ENCODE measurements around the gene TSHZ2. TPM values are rescaled to one million over a fixed set of nuclear protein-coding genes. Genes with fewer than 3 reads are reported as not detected.

Gene TSHZ2
- total and polyA plus RNA-seq, 2 experiments from 2014 or later = 10.4 to 32.0 TPM

GRCh38 chr20:53301869-53302268, 329.7 kb downstream of the TSHZ2 start:
- H3K9me3 ChIP-seq (ENCODE audit: low read depth) = no peaks in the 10 kb centered on the region
- H3K4me3 ChIP-seq = no peak overlapping the region
- no peaks in the 10 kb centered on the region for H3K36me3 ChIP-seq
- TF ChIP-seq, protein P1, sequence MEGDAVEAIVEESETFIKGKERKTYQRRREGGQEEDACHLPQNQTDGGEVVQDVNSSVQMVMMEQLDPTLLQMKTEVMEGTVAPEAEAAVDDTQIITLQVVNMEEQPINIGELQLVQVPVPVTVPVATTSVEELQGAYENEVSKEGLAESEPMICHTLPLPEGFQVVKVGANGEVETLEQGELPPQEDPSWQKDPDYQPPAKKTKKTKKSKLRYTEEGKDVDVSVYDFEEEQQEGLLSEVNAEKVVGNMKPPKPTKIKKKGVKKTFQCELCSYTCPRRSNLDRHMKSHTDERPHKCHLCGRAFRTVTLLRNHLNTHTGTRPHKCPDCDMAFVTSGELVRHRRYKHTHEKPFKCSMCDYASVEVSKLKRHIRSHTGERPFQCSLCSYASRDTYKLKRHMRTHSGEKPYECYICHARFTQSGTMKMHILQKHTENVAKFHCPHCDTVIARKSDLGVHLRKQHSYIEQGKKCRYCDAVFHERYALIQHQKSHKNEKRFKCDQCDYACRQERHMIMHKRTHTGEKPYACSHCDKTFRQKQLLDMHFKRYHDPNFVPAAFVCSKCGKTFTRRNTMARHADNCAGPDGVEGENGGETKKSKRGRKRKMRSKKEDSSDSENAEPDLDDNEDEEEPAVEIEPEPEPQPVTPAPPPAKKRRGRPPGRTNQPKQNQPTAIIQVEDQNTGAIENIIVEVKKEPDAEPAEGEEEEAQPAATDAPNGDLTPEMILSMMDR (IDR thresholded peaks at IDR 0.05; ENCODE audit: low read depth, low read length) = no peak
- H3K27me3 ChIP-seq = no peaks in the 10 kb centered on the region
- DNase-seq (ENCODE audit: low read depth in 1 of 2, low spot score in 1 of 2) = no peak
- no peak overlapping the region for H3K27ac ChIP-seq
- peaks cover 17% of the 10 kb centered on the region for H3K4me1 ChIP-seq (ENCODE audit: low read depth)

DNA sequence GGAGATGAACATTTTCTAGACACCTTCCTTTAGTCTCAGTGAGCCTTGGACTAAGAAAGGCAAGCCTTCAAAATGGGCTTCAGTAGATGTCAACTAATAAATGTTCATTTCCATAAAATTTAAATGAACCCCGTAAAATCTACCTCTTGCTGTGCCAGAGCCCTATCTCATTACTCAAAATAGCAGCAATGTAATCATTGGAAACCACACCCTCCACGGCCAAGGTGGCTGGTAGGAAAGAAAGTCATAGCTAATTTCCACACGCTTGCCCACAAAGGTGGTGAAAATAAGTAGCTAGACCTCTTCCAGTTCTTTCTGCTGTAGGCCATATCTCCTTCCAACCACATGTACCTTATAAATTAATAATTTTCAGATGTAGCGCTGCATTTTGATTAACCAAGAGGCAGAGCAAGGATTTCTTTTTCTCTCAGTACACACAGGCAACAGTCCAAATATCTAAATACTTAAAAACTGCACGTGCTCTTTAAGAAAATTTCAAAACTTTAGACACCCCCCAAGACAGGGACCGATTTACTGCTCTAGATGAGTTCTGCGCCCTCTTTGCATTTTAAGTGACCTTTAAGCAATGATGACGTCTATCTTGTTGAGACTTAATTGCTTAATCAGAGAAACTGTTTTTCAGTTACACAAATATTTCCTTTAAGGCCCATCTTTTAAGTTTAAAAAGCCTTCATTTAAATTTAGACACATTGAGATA, 330.7 kb downstream of the TSHZ2 start:
- Histone ChIP-seq H3K27ac (no peak overlapping the region), H3K4me3 (no peak overlapping the region), H3K27me3 (no peaks in the 10 kb centered on the region), H3K36me3 (no peaks in the 10 kb centered on the region), H3K9me3 (ENCODE audit: low read depth) (no peaks in the 10 kb centered on the region), H3K4me1 (ENCODE audit: low read depth) (peaks cover 17% of the 10 kb centered on the region)
- TF ChIP-seq, protein P1 (IDR thresholded peaks at IDR 0.05; ENCODE audit: low read depth, low read length) = no peak
- DNase-seq (ENCODE audit: low read depth in 1 of 2, low spot score in 1 of 2) = no peak

- Histone ChIP-seq H3K27ac (no peak overlapping the region), H3K9me3 (ENCODE audit: low read depth) (no peaks in the 10 kb centered on the region), H3K4me1 (ENCODE audit: low read depth) (peaks cover 17% of the 10 kb centered on the region), H3K27me3 (no peaks in the 10 kb centered on the region), H3K36me3 (no peaks in the 10 kb centered on the region), H3K4me3 (no peak overlapping the region)
- DNase-seq (ENCODE audit: low read depth in 1 of 2, low spot score in 1 of 2) = no peak
- TF ChIP-seq, protein P1 (IDR thresholded peaks at IDR 0.05; ENCODE audit: low read depth, low read length) = no peak
Observed at GRCh38 chr20:53303413-53303760, 331.2 kb downstream of the TSHZ2 start.

DNA sequence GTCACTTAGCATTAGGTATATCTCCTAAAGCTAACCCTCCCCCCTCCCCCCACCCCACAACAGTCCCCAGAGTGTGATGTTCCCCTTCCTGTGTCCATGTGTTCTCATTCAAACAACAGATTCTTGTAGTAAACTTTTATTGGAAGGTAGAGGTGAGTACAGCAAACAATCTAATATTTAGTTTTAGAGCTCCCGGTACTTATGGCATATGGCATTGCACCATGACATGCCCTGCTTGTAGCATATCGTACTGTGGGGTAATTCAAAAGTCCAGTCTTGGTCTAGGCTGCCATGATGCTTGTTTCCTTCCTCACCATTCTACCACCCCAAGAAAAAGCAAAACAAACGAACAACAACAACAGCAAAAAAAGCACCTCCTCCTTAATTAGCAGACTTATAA, 332.0 kb downstream of the TSHZ2 start:
- no peaks in the 10 kb centered on the region for H3K27me3 ChIP-seq
- no peaks in the 10 kb centered on the region for H3K36me3 ChIP-seq
- no peak overlapping the region for H3K4me3 ChIP-seq
- H3K27ac ChIP-seq = no peak overlapping the region
- peaks cover 17% of the 10 kb centered on the region for H3K4me1 ChIP-seq (ENCODE audit: low read depth)
- TF ChIP-seq, protein P1 (IDR thresholded peaks at IDR 0.05; ENCODE audit: low read depth, low read length) = no peak
- H3K9me3 ChIP-seq (ENCODE audit: low read depth) = no peaks in the 10 kb centered on the region
- DNase-seq (ENCODE audit: low read depth in 1 of 2, low spot score in 1 of 2) = no peak

DNA sequence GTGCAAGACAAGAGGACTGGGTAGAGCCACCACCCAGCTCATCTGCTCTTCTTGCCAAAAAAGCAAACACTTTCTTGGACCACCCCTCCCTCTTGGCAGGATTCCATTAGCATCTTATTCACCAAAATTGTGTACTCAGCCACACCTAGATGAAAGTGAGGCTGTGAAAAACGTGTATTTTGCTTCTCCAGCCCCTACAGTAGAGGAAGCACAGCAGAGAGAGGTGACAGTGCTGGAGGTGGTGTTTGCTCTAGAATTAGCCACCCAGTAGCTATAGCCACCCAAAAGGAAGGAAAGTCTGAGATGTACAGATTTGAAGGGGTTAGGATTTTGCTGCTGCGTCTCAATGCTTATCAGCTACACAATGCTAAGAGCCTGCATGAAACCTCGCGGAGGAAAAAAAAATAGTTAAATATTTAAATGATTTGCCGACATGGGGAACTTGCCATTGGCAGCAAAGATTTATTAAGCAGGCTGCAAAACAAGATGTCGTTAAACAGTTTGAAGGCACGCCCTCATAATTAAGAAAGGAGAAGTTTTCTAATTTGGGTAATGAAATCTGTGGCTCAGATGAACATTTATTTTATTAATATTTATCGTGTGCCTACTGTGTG, 334.1 kb downstream of the TSHZ2 start:
- Histone ChIP-seq H3K27ac (no peak overlapping the region), H3K4me1 (ENCODE audit: low read depth) (peaks cover 7% of the 10 kb centered on the region), H3K27me3 (no peaks in the 10 kb centered on the region), H3K36me3 (no peaks in the 10 kb centered on the region), H3K9me3 (ENCODE audit: low read depth) (no peaks in the 10 kb centered on the region), H3K4me3 (no peak overlapping the region)
- no peak for DNase-seq (ENCODE audit: low read depth in 1 of 2, low spot score in 1 of 2)
- TF ChIP-seq, protein P1 (IDR thresholded peaks at IDR 0.05; ENCODE audit: low read depth, low read length) = no peak

Data from cardiac muscle cell (in vitro differentiated cells and primary cell).